Stimulated activated CD4-positive, alpha-beta T cell treated with anti-CD3 and anti-CD28 coated beads, Interleukin-4, amount 100 ng/mL, for 48 hours (primary cell): ENCODE results near the gene ATP1A3.
"Not testable (repeated sequence)": the region's sequence is repeated elsewhere in the genome, so short reads cannot be mapped to it uniquely, and the experiment has no call there.

Source experiments
- DNase-seq, 2 donors: peaks; one replicate each; pipeline ENCODE4 v3.0.0-alpha.2; 2020; ENCODE audit warnings: low read depth in 2 of 2

The ATP1A3 gene

GRCh38 chr19:41993612-41994483 is at the start of gene ATP1A3:
Gene ATP1A3 (minus strand): TSS chr19:41994230. CDS start chr19:41994076, 154 bp downstream.
- DNase-seq: peak; percentile 33

GRCh38 chr19:42042455-42043170 is 48.6 kb upstream of the ATP1A3 start:
- no peak for DNase-seq

GRCh38 chr19:42040491-42040890 is 46.5 kb upstream of the ATP1A3 start:
- DNase-seq: not testable (repeated sequence)

- DNase-seq: no peak
Measured at GRCh38 chr19:42040031-42040430, 46.0 kb upstream of the ATP1A3 start.

GRCh38 chr19:42038666-42039065 is 44.6 kb upstream of the ATP1A3 start:
- no peak for DNase-seq

GRCh38 chr19:42037649-42038048 is 43.6 kb upstream of the ATP1A3 start:
- no peak for DNase-seq

GRCh38 chr19:42034640-42035391 is 40.8 kb upstream of the ATP1A3 start:
- DNase-seq: peak; percentile 50 to 58

GRCh38 chr19:42033413-42033812 is 39.4 kb upstream of the ATP1A3 start:
- DNase-seq: no peak

GRCh38 chr19:42032431-42032830 is 38.4 kb upstream of the ATP1A3 start:
- DNase-seq: no peak

- DNase-seq: no peak
Measured at GRCh38 chr19:42030645-42031440, 36.8 kb upstream of the ATP1A3 start.

GRCh38 chr19:42028304-42029216 is 34.5 kb upstream of the ATP1A3 start:
- DNase-seq: peak in 1 of 2 donors; percentile 50

- no peak for DNase-seq
Measured at GRCh38 chr19:42024622-42025111, 30.6 kb upstream of the ATP1A3 start.

GRCh38 chr19:42023943-42024260 is 29.9 kb upstream of the ATP1A3 start:
- DNase-seq: no peak

GRCh38 chr19:42023121-42023942 is 29.3 kb upstream of the ATP1A3 start:
- DNase-seq: peak; percentile 15 to 21

GRCh38 chr19:42022616-42023015 is 28.6 kb upstream of the ATP1A3 start:
- no peak for DNase-seq

GRCh38 chr19:42021185-42021584 is 27.2 kb upstream of the ATP1A3 start:
- DNase-seq: no peak

GRCh38 chr19:42018503-42019193 is 24.6 kb upstream of the ATP1A3 start:
- DNase-seq: no peak

GRCh38 chr19:42017040-42017439 is 23.0 kb upstream of the ATP1A3 start:
- no peak for DNase-seq

GRCh38 chr19:42012747-42013146 is 18.7 kb upstream of the ATP1A3 start:
- DNase-seq: not testable (repeated sequence)
